Measurements from ENCODE around the gene STUM.

- TF ChIP-seq TEAD4 (IDR thresholded peaks at IDR 0.05; ENCODE audit: low read depth, low read length) (peak; percentile 75), POLR2A (IDR thresholded peaks at IDR 0.05; ENCODE audit: control extremely low read depth in 1 of 2, low read depth in 2 of 2, low read length in 2 of 2) (peak in 1 of 2 experiments; percentile 52; a peak in 1 of 3 replicates), CTCF (IDR thresholded peaks at IDR 0.05; ENCODE audit: control extremely low read depth in 1 of 3, insufficient read depth in 1 of 3, low read depth in 1 of 3, low read length in 3 of 3) (no peak), CTBP2 (IDR thresholded peaks at IDR 0.05; ENCODE audit: borderline replicate concordance, insufficient read depth, insufficient read length, low read length) (no peak), BACH1 (IDR thresholded peaks at IDR 0.05; ENCODE audit: low read length) (no peak), PHF8 (conservative IDR thresholded peaks at IDR 0.05; ENCODE audit: low read depth, low read length) (no peak), EP300 (IDR thresholded peaks at IDR 0.05; ENCODE audit: borderline replicate concordance in 1 of 2, low read depth in 2 of 2, low read length in 2 of 2) (no peak)
Measured at GRCh38 chr1:226654046-226654667, 105.6 kb downstream of the STUM start.

All from H1 (cell line).